Loucy (cell line): ENCODE measurements around the gene NDC1.

Source experiments
- H2AFZ ChIP-seq: fragments of 200-600 bp; sonication (generic); 2 replicates; pipeline ENCODE4 v1.6.0; 2016; ENCODE audit warnings: antibody characterized with exemption, mild to moderate bottlenecking, low read length, moderate library complexity
- H3F3A ChIP-seq: fragments of 200-600 bp; 2 replicates; pipeline ENCODE4 v1.6.0; 2016; ENCODE audit warnings: antibody characterized with exemption, low read depth, mild to moderate bottlenecking
- H3K27me3 ChIP-seq: fragments of 200-600 bp; sonication (generic); 2 replicates; pipeline ENCODE4 v1.6.1; 2014; ENCODE audit warnings: low read length, mild to moderate bottlenecking; ENCODE audit not compliant: insufficient read depth, poor library complexity, severe bottlenecking
- H3K36me3 ChIP-seq: fragments of 200-600 bp; sonication (generic); 2 replicates; pipeline ENCODE4 v1.6.1; 2016; ENCODE audit warnings: low read length; ENCODE audit not compliant: insufficient read depth
- H3K4me1 ChIP-seq: fragments of 200-600 bp; sonication (generic); 2 replicates; pipeline ENCODE4 v1.5.1; 2014; ENCODE audit warnings: low read length, mild to moderate bottlenecking; ENCODE audit not compliant: insufficient read depth, poor library complexity, severe bottlenecking
- H3K4me2 ChIP-seq: fragments of 200-600 bp; sonication (generic); 2 replicates; pipeline ENCODE4 v1.6.0; 2014; ENCODE audit warnings: antibody characterized with exemption, low read length, low read depth, mild to moderate bottlenecking; ENCODE audit not compliant: poor library complexity, severe bottlenecking
- H3K4me3 ChIP-seq: fragments of 200-600 bp; sonication (generic); 2 replicates; pipeline ENCODE4 v1.5.1; 2014; ENCODE audit warnings: low read length, mild to moderate bottlenecking, mixed read lengths; ENCODE audit not compliant: poor library complexity, severe bottlenecking
- H3K79me2 ChIP-seq: fragments of 200-600 bp; sonication (generic); 2 replicates; pipeline ENCODE4 v1.6.1; 2014; ENCODE audit warnings: low read length; ENCODE audit not compliant: insufficient read depth
- H3K9ac ChIP-seq: fragments of 200-600 bp; sonication (generic); 2 replicates; pipeline ENCODE4 v1.6.0; 2014; ENCODE audit warnings: mild to moderate bottlenecking, low read depth, low read length, moderate library complexity; ENCODE audit not compliant: poor library complexity, severe bottlenecking
- H3K9me2 ChIP-seq: fragments of 200-600 bp; sonication (generic); replicated peaks from 2 replicates; pipeline ENCODE4 v1.6.1; 2016; ENCODE audit warnings: low read depth, low read length, mixed read lengths
- H3K9me3 ChIP-seq: fragments of 200-600 bp; sonication (generic); 2 replicates; pipeline ENCODE4 v1.6.1; 2014; ENCODE audit warnings: mild to moderate bottlenecking, antibody characterized with exemption, low read length, low read depth; ENCODE audit not compliant: insufficient read depth
- H4K20me1 ChIP-seq: fragments of 200-600 bp; sonication (generic); 2 replicates; pipeline ENCODE4 v1.6.0; 2014; ENCODE audit warnings: antibody characterized with exemption, low read length, mild to moderate bottlenecking; ENCODE audit not compliant: insufficient read depth, poor library complexity, severe bottlenecking
- EZH2phosphoT487 ChIP-seq: fragments of 200-600 bp; IDR thresholded peaks from 2 replicates; pipeline ENCODE4 v1.6.1; 2018; ENCODE audit warnings: antibody characterized with exemption, mild to moderate bottlenecking, moderate library complexity, borderline replicate concordance
- TF ChIP-seq, protein P1 (sequence below): fragments of 200-600 bp; sonication (generic); conservative IDR thresholded peaks from 2 replicates; pipeline ENCODE4 v1.5.1; 2014; ENCODE audit warnings: mild to moderate bottlenecking, antibody characterized with exemption, low read length

The NDC1 gene

DNA sequence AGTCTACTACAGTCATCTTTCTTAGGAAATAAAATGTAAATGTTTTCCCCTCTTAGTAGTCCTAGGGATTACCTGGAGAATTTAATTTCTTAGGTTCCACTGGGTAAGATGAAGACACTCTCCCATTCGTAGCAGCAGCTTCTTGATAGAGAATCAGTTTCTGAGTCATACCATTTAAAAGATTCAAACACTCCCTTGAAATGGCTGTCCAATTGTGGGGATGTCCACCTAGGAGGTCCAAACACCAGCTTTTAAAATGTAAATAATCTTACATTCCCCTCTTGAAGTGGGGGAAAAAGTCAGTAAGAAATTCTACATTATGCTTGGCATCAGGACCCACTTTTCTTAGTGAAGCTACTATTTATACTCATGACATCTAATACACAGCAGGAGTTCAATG lies 37.5 kb downstream of the NDC1 start:
- no peaks in the 10 kb centered on the region for H3K9me2 ChIP-seq
- no peaks in the 10 kb centered on the region for H3K9me3 ChIP-seq
- TF ChIP-seq, protein P1, sequence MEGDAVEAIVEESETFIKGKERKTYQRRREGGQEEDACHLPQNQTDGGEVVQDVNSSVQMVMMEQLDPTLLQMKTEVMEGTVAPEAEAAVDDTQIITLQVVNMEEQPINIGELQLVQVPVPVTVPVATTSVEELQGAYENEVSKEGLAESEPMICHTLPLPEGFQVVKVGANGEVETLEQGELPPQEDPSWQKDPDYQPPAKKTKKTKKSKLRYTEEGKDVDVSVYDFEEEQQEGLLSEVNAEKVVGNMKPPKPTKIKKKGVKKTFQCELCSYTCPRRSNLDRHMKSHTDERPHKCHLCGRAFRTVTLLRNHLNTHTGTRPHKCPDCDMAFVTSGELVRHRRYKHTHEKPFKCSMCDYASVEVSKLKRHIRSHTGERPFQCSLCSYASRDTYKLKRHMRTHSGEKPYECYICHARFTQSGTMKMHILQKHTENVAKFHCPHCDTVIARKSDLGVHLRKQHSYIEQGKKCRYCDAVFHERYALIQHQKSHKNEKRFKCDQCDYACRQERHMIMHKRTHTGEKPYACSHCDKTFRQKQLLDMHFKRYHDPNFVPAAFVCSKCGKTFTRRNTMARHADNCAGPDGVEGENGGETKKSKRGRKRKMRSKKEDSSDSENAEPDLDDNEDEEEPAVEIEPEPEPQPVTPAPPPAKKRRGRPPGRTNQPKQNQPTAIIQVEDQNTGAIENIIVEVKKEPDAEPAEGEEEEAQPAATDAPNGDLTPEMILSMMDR: no peak
- no peak for TF ChIP-seq EZH2phosphoT487
- H3K79me2 ChIP-seq: no peaks in the 10 kb centered on the region
- no peaks in the 10 kb centered on the region for H3F3A ChIP-seq
- no peak overlapping the region for H3K9ac ChIP-seq
- H2AFZ ChIP-seq: no peak overlapping the region
- peaks cover 82% of the 10 kb centered on the region for H3K36me3 ChIP-seq
- no peaks in the 10 kb centered on the region for H4K20me1 ChIP-seq
- H3K4me1 ChIP-seq: no peaks in the 10 kb centered on the region
- H3K4me2 ChIP-seq: no peak overlapping the region
- no peak overlapping the region for H3K4me3 ChIP-seq
- no peaks in the 10 kb centered on the region for H3K27me3 ChIP-seq

DNA sequence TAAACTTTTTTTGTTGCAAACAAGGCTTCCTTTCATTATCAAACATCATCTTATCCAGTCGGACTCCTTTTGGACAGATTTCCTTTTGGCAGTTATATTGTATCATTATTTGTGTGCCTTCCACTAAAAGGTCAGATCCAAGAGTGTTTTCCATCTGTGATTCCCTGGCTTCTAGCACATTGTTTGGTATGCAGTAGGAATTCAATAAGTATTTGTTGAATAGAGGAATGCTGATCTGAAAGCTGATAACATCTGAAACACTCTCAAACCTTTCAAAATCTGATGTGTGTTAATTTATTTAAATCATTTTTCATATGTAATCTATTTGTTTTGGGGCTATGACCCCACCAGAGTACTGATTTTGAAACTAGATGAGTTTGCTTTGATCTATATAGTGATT lies 39.0 kb downstream of the NDC1 start:
- H3K36me3 ChIP-seq: peaks cover 75% of the 10 kb centered on the region
- H3K4me2 ChIP-seq: no peak overlapping the region
- H3K9ac ChIP-seq: no peak overlapping the region
- H3K27me3 ChIP-seq: no peaks in the 10 kb centered on the region
- no peaks in the 10 kb centered on the region for H4K20me1 ChIP-seq
- no peak overlapping the region for H3K4me3 ChIP-seq
- no peaks in the 10 kb centered on the region for H3K79me2 ChIP-seq
- H3K9me3 ChIP-seq: no peaks in the 10 kb centered on the region
- TF ChIP-seq, protein P1: no peak
- no peak for TF ChIP-seq EZH2phosphoT487
- no peaks in the 10 kb centered on the region for H3F3A ChIP-seq
- H3K4me1 ChIP-seq: no peaks in the 10 kb centered on the region
- H2AFZ ChIP-seq: no peak overlapping the region
- no peaks in the 10 kb centered on the region for H3K9me2 ChIP-seq

DNA sequence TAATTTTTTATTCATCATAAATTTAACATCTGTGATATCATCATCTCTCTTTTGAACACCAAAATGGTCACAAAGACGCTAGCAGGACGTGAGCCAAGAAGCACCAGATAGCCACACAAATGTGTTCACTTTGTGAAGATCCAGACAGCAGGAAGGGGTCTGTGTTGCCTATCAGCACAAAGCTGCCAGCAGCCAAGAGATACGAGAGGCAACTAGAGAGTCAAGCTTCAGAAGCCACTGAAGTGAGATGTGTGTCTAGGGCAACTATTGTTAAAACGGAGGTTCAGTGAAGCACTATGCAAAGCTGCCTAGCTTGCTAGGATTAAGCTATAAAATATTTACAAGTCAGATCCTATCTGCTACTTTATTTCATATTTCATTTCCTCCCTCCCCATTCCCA lies 45.3 kb downstream of the NDC1 start:
- Histone ChIP-seq H3K36me3 (peaks cover 57% of the 10 kb centered on the region), H3K9me2 (no peaks in the 10 kb centered on the region), H3K4me3 (no peak overlapping the region), H3K9me3 (no peaks in the 10 kb centered on the region), H2AFZ (no peak overlapping the region), H3K4me2 (no peak overlapping the region), H4K20me1 (no peaks in the 10 kb centered on the region), H3K27me3 (no peaks in the 10 kb centered on the region), H3K79me2 (no peaks in the 10 kb centered on the region), H3F3A (peaks cover 7% of the 10 kb centered on the region; the same call in 1 of the 2 replicates), H3K4me1 (peaks cover 5% of the 10 kb centered on the region), H3K9ac (no peak overlapping the region)
- TF ChIP-seq EZH2phosphoT487: no peak
- TF ChIP-seq, protein P1: no peak
